Stimulated activated CD8-positive, alpha-beta memory T cell treated with anti-CD3 and anti-CD28 coated beads, Interleukin-7, amount 100 ng/mL, for 4 hours (primary cell): ENCODE data around the gene CSRP3.

Source experiments
- DNase-seq, 2 donors: peaks; one replicate each; pipeline ENCODE4 v3.0.0-alpha.2; 2020; ENCODE audit warnings: low read depth in 2 of 2

Gene CSRP3

GRCh38 chr11:19225581-19225980 is 23.8 kb upstream of the CSRP3 start:
- DNase-seq, result no peak

GRCh38 chr11:19225123-19225522 is 23.3 kb upstream of the CSRP3 start:
- DNase-seq, result no peak

GRCh38 chr11:19220903-19221724 is 19.3 kb upstream of the CSRP3 start:
- no peak for DNase-seq

GRCh38 chr11:19218786-19219460 is 17.1 kb upstream of the CSRP3 start:
- no peak for DNase-seq

- no peak for DNase-seq
Measured at GRCh38 chr11:19218216-19218615, 16.4 kb upstream of the CSRP3 start.

- DNase-seq, result no peak
Measured at GRCh38 chr11:19216709-19217374, 15.1 kb upstream of the CSRP3 start.

- no peak for DNase-seq
Measured at GRCh38 chr11:19216021-19216420, 14.2 kb upstream of the CSRP3 start.

- DNase-seq, result no peak
Measured at GRCh38 chr11:19209617-19210370, 8.0 kb upstream of the CSRP3 start.

GRCh38 chr11:19208959-19209546 is 7.3 kb upstream of the CSRP3 start:
- DNase-seq, result no peak

GRCh38 chr11:19208181-19208580 is 6.4 kb upstream of the CSRP3 start:
- no peak for DNase-seq

GRCh38 chr11:19204836-19205235 is 3.1 kb upstream of the CSRP3 start:
- no peak for DNase-seq

GRCh38 chr11:19200410-19201201 is 1.2 kb downstream of the CSRP3 start:
- DNase-seq, result no peak

- DNase-seq, result no peak
Measured at GRCh38 chr11:19199771-19200170, 2.0 kb downstream of the CSRP3 start.

GRCh38 chr11:19199048-19199447 is 2.7 kb downstream of the CSRP3 start:
- DNase-seq, result no peak

- no peak for DNase-seq
Measured at GRCh38 chr11:19196432-19196831, 5.4 kb downstream of the CSRP3 start.

GRCh38 chr11:19194620-19195308 is 7.0 kb downstream of the CSRP3 start:
- no peak for DNase-seq

GRCh38 chr11:19193916-19194315 is 7.9 kb downstream of the CSRP3 start:
- DNase-seq, result no peak

GRCh38 chr11:19191530-19192169 is 10.1 kb downstream of the CSRP3 start:
- no peak for DNase-seq

GRCh38 chr11:19187833-19188258 is 13.9 kb downstream of the CSRP3 start:
- DNase-seq, result no peak
